NOMO-1 treated with dmso at 0.1 percent for 144 hours (cell line): ENCODE data around the gene FAR1.
"Not testable (repeated sequence)": the region's sequence is repeated elsewhere in the genome, so short reads cannot be mapped to it uniquely, and the experiment has no call there.

Experiments
- DNase-seq: peaks from one replicate; lab custom pipeline; 2025; ENCODE audit not compliant: unreplicated experiment; lab: John Stamatoyannopoulos, UW

FAR1 gene, protein sequence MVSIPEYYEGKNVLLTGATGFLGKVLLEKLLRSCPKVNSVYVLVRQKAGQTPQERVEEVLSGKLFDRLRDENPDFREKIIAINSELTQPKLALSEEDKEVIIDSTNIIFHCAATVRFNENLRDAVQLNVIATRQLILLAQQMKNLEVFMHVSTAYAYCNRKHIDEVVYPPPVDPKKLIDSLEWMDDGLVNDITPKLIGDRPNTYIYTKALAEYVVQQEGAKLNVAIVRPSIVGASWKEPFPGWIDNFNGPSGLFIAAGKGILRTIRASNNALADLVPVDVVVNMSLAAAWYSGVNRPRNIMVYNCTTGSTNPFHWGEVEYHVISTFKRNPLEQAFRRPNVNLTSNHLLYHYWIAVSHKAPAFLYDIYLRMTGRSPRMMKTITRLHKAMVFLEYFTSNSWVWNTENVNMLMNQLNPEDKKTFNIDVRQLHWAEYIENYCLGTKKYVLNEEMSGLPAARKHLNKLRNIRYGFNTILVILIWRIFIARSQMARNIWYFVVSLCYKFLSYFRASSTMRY

DNA sequence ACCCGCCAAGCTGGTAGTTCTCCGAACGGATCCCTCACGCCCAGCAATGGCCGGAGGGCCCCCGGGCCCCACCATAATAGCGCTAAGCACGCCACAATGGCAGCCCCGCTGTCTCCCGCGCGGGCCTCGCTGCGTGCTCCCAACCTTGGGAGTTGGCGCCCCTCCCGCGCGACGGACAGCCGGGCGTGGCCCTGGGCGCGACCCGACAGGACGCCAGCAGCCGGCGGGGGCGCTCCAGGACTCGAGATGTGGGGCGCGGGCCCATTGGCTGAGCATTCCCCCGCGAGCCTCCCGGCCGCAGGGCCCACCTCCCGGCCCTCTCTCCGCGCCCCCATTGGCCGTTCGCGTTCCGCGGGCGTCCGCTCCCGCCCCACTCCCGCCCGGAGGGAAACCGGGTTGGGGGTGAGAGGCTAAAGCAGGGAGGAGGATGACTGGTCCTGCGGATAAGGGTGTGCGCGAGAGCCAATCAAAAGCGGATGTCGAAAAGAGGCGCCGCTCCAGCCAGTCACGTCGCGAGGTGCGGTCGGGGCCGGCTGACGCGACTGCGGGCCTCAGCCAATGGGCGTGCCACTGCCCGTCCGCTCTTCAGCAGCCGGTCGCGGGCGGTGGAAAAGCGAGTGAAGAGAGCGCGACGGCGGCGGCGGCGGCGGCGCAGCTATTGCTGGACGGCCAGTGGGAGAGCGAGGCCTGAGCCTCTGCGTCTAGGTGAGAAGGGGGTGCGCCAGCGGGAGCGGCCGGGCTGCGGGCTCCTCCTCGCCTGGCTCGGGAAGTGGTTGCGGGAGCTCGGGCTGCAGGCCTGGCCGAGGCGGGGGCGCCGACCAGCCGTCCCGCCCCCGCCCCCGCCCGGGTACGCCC lies at the start of gene FAR1:
Gene FAR1 (plus strand): TSS at position 567 of the 855 bp plus-strand sequence. CDS start 26,098 bp downstream, outside the sequence.
- DNase-seq, result peak; percentile 98

DNA sequence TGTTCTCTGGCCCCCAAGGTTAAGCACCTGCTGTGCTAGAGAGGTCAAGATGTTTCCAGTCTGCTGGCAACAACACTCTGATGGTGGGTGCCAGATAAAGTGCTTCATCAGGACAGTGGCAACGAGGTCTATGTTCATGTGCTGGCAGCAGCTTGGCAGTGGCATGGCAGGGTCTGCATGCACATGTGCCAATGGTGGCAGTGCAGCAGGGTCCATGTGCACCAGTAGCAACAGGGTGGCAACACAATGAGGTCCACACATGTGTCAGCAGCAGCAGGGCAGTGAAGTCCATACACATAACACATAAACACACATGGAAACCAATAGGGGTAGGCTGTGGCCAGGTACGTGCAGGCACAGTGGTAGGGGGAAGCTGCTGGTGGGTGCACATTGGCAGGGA lies 48.4 kb upstream of the FAR1 start:
- no peak for DNase-seq

DNA sequence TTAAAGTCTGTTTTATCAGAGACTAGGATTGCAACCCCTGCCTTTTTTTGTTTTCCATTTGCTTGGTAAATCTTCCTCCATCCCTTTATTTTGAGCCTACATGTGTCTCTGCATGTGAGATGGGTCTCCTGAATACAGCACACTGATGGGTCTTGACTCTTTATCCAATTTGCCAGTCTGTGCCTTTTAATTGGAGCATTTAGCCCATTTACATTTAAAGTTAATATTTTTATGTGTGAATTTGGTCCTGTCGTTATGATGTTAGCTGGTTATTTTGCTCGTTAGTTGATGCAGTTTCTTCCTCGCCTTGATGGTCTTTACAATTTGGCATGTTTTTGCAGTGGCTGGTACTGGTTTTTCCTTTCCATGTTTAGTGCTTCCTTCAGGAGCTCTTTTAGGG lies 41.6 kb upstream of the FAR1 start:
- DNase-seq, result not testable (repeated sequence)

DNA sequence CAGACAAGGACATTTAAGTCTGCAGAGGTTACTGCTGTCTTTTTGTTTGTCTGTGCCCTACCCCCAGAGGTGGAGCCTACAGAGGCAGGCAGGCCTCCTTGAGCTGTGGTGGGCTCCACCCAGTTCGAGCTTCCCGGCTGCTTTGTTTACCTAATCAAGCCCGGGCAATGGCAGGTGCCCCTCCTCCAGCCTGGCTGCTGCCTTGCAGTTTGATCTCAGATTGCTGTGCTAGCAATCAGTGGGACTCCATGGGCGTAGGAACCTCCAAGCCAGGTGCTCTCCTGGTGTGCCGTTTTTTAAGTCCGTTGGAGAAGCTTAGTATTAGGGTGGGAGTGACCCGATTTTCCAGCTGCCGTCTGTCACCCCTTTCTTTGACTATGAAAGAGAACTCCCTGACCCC lies 39.8 kb upstream of the FAR1 start:
- not testable (repeated sequence) for DNase-seq

DNA sequence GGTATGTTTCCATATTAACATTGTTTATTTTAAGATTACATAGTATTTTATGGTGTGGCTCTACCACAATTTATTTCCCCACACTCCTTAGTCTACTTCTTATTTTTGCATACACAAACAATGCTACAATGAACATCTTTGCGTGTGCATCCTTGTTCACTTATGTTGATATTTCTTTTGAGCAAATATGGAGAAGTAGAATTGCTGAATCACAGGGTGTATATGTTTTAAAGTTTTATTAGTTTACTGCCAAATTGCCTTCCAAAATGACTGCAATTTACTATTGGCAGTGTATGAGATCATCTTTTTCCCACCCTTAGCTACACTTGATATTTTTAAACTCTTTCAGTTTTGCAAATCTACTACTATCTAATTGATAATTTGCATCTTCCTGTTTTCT lies 38.7 kb upstream of the FAR1 start:
- DNase-seq, result no peak

DNA sequence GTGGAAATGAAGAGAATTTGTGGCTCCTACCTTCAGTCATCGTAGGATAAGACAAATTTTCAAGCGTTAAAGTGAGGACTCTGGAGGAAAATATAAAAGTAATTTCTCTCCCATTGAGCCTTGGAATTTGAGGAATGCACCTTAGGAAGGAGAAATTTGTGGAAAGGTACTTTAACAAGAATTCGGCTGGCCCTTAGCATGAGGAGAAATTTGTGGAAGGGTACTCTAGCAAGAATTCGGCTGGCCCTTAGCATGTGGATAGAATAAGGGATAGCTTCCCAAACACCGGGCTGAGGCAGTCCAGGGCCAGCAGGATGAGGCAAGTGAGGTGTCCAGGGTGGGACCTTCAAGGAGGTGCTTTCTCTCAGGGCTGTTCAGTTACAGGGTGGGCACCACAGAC lies 33.2 kb upstream of the FAR1 start:
- DNase-seq, result no peak

DNA sequence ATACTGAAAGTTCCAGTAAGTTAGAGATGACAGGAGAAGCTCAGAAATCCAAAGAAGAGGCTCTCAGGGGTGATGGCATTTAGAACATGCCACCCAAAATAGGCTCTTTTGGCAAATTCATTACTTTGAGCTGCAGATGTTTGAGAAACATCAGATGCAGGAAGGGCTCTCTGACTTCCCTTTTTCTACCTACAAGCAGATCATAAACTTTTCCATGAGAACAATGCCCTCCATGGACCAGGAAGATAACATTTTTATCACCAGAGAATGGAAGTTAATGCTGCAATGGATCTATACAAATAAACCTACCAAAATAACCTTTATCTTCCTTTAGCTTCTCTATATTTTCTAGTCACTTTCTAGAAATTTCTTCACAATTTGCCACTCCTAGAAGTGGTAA lies 32.7 kb upstream of the FAR1 start:
- DNase-seq, result no peak

DNA sequence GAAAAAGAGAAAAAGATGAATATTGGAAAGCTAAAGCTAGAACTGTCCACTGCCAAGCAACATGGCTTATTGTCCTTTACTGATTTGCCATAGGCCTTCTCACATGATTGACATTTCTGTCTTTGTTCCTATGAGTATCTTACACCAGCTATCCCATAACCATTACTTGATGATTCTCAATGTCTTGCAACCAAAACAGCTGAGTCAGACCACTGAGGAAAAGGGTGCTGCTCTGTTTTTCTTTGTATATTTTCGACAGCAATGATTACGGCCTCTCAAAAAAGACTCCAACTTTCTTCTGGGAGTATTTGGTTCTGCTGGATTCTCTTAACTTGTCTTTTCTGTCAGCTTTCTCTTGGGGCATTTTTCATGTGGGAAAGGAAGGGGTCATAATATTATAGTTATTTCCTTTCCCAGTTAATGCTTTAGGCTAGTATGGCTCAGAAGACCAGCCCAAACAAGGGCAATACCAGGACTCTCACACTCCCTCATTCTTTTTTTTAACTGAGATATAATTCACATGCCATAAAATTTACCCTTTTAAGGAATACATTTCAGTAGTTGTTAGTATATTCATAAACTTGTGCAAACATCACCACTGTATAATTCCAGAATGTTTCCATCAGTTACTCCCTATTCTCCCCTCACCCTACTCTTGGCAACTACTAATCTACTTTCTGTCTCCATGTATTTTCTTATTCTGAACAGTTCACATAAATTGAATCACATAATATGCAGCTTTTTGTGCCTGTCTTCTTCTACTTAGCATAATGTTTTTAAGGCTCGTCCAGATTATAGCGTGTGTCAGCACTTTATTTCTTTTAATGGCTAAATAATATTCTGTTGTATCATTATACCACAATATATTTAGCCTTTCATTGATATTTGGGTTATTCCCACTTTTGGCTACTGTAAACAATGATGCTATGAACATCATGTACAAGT lies 31.1 kb upstream of the FAR1 start:
- DNase-seq, result no peak

DNA sequence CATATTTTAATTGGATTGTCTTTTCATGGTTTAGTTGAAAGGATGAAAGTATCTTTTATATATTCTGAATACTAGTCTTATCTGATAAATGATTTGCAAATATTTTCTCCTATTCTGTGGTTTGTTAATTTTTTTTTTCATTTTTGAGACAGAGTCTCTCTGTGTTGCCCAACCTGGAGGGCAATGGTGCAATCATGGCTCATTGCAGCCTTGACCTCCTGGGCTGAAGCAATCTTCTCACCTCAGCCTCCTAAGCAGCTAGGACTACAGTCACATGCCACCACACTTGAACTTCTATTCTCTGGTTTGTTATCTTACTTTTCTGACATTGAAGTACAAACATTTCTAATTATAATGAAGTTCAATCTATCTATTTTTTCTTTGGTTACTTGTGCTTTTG lies 30.0 kb upstream of the FAR1 start:
- DNase-seq, result peak; percentile 45

DNA sequence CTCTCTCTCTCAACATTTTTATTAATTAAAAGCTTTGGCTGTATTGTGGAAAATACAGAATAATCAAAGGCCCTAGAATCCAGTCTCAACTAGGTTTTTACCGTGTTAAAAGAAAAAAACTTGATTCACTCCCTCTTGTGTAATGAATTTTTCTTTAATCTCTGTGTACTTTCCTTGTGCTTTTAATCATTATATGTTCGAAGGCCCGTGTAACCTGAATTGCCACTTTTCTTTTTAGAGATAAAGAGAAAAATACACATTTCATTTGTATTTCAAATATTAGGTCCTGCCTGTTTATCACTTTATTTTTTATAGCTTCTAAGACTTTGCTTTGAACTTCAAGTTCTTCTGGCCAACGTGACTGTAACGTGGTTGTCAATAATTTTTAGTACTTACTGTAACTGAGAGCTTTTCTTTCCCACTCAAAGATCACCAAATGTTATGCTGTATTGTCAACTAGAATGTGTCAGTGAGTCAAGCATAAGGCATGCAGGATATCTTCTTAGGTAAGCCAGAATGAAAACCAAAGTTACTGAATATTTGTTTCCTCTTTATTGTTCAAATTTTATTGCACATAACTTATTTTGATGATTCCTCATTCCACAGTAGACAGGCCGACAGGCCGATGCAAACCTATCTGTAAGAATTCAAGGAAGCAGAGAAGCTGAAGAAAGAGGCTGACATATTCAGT lies 23.3 kb upstream of the FAR1 start:
- DNase-seq, result no peak

DNA sequence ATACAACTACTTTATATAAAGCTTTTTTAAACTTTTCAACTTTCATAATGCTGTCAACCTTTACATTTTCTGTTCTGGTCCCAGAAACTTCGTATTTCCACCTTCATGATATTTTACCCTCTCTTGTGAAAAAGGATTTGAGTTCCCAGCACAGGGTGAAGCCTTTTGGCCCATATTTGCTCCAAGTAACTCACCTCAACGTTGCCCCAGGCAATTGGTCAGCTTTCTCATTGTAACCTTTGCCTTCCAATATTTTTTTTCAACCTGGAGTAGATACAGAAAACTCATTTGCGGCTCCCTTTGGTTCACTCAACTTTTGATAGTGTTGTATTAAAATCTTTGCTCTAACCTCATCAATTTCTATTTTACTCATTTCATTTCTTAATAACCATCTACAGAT lies 21.1 kb upstream of the FAR1 start:
- no peak for DNase-seq

DNA sequence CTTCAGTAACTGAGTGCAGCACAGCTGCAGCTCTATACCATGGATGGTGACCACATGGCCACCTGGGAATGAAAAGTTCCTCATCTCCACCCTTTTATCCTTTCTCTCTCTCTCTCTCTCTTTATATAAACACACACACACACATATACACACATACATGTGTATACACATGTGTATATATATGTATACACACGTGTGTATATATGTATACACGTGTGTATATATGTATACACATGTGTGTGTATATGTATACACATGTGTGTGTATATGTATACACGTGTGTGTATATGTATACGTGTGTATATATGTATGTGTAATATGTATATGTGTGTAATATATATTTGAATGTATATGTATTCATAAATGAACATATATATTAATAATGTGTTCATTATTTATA lies 18.8 kb upstream of the FAR1 start:
- DNase-seq, result no peak

DNA sequence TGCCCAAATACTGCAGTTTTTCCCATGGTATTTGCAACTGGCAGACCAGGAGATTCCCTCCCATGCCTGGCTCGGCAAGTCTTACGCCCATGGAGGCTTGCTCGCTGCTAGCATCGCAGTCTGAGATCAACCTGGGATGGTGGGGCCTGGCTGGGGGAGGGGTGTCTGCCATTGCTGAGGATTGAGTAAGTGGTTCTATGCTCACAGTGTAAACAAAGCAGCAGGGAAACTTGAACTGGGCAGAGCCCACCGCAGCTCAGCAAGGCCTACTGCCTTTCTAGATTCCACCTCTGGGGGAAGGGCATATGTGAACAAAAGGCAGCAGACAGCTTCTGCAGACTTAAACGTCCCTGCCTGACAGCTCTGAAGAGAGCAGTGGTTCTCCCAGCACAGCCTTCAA lies 17.0 kb upstream of the FAR1 start:
- not testable (repeated sequence) for DNase-seq

DNA sequence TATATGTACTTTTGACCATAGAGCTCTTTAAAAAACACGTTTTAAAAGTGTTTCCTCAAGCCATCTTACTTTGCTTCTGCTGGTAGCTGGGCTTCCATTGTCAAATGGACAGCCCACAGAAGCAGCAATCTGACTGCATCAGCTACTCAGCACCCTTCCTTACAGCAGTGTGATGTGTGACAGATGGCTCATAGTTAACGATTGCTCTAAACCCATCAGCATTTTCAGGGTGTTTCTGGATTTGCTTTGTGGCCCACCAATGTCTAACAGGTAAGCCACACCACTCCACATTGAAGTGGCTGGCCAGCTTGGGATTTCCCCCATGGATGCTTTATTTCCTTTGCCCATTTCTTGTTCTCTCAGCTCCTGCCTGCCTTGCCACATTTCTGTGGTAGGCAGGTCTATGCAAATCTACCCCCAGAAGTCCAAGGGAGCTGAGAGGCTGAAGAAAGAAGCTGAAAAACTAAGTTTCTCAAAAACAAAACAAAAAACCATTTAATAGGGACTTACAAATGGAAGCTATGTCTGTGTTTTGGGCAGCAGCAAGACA lies 7.3 kb upstream of the FAR1 start:
- no peak for DNase-seq

DNA sequence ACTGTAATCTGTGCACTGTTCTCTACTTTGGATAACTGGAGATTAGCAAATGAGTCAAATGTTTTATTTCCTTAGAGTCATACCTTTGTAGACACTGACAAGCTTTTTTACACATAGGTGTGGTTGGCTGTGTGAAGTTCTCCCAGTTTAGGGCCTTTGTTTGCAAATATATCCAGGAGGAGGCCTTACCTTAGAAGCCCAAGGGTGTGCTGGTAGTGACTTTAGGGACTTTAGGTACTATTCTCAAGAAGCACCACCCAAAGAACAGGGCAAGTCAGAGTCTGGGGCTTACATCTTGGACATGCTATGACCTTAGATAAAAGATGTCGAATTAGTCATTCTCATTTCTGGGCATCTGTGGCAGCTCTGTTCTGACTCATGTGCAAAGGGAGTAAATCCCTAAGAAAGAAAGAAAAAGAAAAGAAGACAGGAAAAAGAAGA lies 4.8 kb upstream of the FAR1 start:
- DNase-seq, result no peak

DNA sequence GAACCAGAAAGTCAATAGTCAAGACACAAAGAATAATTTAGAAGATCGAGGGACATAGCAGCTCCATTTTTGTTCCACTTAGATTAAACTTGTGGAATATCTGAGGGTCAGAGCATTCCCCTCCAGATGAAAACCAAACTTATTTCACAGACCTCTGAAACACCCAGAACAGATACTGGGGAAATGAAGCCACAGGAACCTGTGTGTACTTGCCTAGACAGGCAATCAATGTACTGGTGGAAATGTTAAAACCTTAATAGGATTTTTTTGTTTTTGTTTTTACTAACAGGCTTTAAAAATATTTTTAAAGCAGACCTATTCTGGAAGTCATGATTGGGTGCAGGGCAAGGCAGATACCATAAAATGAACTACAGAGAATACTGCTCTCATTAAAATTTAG lies 4.1 kb upstream of the FAR1 start:
- DNase-seq, result no peak

DNA sequence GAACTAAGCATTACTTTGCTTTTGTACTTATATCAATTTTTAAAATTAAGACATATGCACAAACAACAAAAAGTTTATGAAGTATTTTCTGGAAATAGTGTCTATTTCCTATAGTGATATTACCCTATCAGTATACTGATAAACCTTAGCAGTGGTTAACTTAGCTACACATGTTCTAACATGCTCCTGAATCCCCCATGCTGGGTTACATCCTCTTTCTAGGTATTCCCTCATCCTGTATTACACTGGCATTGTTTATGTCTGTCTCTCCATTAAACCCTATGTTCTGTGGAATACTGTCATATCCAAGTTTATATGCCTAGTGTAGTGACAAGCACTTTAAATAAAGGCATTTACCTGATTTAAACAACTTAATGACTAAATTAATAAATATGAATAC lies 1.8 kb upstream of the FAR1 start:
- no peak for DNase-seq

DNA sequence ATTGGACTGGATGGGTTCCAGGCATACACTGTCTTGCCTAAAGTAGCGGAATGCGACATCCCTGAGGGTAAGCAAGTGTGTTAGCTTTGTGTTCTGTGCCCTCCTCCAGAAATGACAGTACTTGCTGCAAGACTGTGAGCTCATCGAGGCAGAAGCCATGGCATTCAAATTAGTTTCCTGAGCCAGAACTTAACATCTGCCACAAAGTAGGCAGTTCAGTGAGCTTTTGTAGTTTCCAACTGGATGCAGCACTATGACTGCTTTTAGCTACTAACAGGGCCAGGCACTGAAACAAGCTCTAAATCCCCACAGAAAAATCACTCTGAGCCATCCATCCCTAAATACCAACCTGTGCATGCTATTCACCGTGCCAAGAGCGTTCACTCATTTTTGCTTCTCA lies 1.2 kb upstream of the FAR1 start:
- DNase-seq, result no peak

DNA sequence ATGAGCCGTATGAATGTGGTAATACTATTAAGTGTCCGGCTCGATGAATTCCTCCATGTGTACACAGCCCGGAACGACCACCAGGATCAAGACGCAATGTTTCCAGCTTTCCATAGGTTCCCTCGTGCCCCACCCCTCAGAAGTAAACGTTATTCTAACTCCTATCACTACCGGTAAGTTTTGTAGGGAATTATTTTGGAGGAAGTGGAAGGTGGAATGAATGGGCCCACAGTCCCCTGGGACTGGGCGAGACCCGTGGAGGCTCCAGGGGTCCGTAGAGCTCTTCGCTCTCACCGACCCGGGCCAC lies 720 bp upstream of the FAR1 start:
- DNase-seq, result no peak

DNA sequence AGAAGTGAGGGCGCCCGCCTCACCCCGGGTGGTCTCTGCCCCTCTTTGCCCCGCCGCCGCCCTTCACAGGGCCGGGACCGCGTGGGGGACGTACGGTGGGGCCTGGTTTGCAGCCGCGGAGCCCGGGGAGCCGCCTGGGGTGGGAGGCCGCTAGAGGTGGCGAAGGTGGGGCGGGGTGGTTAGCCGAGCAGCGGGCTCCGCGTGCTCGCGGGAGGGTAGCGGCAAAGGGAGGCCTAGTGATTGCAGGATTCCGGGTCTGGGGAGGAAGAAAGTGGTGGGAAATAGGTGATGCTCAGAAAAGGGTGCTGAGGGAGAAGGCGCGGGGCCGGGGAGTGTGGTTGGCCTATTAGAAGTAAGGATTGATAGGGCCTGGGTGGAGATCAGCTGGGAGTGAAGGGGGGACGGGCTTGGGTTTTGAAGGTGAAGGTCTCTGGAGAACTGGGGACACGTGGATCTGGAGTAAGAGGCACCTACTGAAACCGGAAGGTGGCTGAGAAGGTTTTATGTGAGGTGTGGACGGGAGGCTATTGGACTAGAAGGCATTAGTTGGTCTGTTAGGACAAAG lies 571 bp downstream of the FAR1 start:
- peak; percentile 50 for DNase-seq
